SW480 (cell line): ENCODE measurements around the gene RPRD2.

Experiments
- DNase-seq: peaks from one replicate; pipeline ENCODE4 v3.0.0-alpha.2; 2016; ENCODE audit warnings: low spot score

The RPRD2 gene

DNA sequence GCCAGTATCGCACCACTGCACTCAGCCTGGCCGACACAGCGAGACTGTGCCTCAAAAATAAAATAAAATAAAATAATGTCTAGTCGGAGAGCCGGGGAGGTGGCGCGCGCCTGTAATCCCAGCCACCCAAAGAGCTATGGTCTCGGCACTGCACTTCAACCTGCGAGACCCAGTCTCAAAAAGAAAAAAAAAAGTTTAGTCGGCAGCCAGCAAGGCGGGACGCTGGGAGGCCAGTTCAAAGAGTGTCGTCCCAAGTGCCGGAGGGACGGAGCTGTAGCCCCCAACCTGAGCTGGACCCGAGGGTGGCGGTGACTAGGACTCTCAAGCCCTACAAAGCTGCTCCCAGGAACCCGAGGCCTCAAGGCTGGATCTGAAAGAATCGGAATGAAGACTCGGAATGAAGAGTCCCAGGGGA, 151.0 kb downstream of the RPRD2 start:
- no peak for DNase-seq

GRCh38 chr1:150515328-150516049, 151.5 kb downstream of the RPRD2 start, which contains the start of gene FALEC:
TSS of gene FALEC (plus strand) at chr1:150515752.
- DNase-seq = peak; percentile 91

- no peak for DNase-seq
Measured at GRCh38 chr1:150516050-150516591, 152.2 kb downstream of the RPRD2 start.

- DNase-seq = no peak
Measured at GRCh38 chr1:150516616-150517015, 152.7 kb downstream of the RPRD2 start.

DNA sequence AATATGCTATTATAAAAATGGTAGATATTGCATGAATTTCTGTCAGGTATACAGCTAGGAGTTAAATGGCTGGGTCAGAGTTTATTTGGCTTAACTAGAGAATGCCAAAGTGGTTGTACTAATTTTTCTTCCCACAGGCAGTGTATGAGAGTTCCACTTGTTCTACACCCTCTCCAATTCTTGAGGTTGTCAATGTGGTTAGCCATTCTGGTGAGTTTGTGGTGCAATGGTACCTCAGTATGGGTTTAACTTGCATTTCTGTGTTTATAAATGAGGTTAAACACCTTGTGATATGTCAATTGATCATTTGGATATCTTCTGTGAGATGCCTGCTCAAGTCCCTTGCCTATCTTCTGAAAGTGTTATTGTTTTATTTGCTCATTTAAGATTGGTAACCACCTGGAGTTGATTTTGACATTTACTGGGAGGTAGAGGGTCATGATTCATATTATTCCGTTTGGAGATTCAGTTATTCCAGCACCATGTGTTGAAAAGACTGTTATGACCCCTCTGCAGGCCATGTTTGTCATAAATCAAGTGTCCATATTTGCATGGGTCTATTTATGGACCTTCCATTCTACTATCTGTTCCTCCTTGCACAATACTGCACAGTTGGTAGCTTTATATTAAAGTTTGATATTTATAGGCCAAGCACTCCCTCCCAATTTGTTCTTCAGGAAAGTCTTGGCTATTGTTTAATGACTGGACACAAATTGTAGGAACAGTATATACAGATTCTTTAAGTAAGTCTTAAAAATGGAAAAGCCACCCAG, 157.4 kb downstream of the RPRD2 start:
- DNase-seq = no peak

- DNase-seq = no peak
Measured at GRCh38 chr1:150525348-150525747, 161.4 kb downstream of the RPRD2 start.
